Colonic mucosa (tissue), 4 donors: ENCODE results near the gene ZFHX3. TPM values are rescaled to one million over a fixed set of nuclear protein-coding genes. Genes with fewer than 3 reads are reported as not detected.
A peak's percentile ranks its signal among the peaks of the same experiment; 100 is the strongest.

Source experiments
- DNase-seq: peaks from one replicate; pipeline ENCODE4 v3.0.0-alpha.2; 2020
- H3K27ac ChIP-seq: fragments of 200-600 bp; one replicate; pipeline ENCODE4 v1.8.0; 2021
- H3K27me3 ChIP-seq: fragments of 200-600 bp; one replicate; pipeline ENCODE4 v1.8.0; 2021
- H3K36me3 ChIP-seq: fragments of 200-600 bp; one replicate; pipeline ENCODE4 v1.8.0; 2021
- H3K4me1 ChIP-seq: fragments of 200-600 bp; one replicate; pipeline ENCODE4 v1.8.0; 2021; ENCODE audit warnings: mild to moderate bottlenecking
- H3K4me3 ChIP-seq: fragments of 200-600 bp; one replicate; pipeline ENCODE4 v1.8.0; 2021
- H3K9ac ChIP-seq, 2 donors: one replicate each; pipeline ENCODE4 v1.7.0; 2013; ENCODE audit warnings: control low read depth in 2 of 2, low read depth in 2 of 2, low read length in 2 of 2
- H3K9me3 ChIP-seq: fragments of 200-600 bp; one replicate; pipeline ENCODE4 v1.8.0; 2021
- intact Hi-C: fragments of 100-400 bp; cut with DNase I; formaldehyde crosslinking; loops from one replicate; pipeline ENCODE4 v1.14.1; 2022
- total RNA-seq, 2 donors: library from RNA; stranded (reverse); fragmentation: NEBNext Ultra II Directional in 1 of 2; extraction: Animal tissue kit (Norgen Biotek cat#: 25700) in 1 of 2; gene quantifications; one replicate each; pipeline ENCODE4 v1.2.1, GENCODE V29; 2021
- TF ChIP-seq, protein P1 (sequence below): fragments of 200-600 bp; IDR thresholded peaks from one replicate; pipeline ENCODE4 v1.8.0; 2022; ENCODE audit warnings: antibody characterized with exemption, mild to moderate bottlenecking
- donor health status: healthy.
- donor health status: DM: no; HTN: no; CAD: no.
- donor health status: DM: no; HTN: no; CAD: no.

Gene ZFHX3
- total RNA-seq, 2 donors from 2014 or later, result 10.5 to 12.8 TPM

DNA sequence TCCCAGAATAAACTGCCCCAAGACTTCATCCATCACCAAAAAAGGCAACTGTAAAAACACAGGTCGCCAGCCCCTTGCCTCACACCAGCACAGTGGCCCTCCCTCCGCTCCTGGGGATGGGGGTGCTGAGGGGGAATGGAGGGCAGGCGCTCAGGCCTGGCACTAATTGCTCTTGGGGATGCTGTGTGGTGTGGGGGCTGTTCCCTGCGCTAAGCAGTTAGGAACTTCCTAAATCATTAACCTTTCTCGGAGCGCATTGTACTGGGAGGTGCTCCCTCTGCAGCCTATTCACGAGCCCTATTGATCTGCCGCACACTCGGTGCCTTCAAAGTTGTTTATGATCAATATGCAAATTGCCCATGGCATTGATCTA lies 199.9 kb downstream of the ZFHX3 start:
- Histone ChIP-seq H3K9me3 (no peaks in the 10 kb centered on the region), H3K27ac (no peak overlapping the region), H3K4me3 (no peak overlapping the region), H3K36me3 (no peaks in the 10 kb centered on the region), H3K4me1 (no peaks in the 10 kb centered on the region), H3K27me3 (no peaks in the 10 kb centered on the region), H3K9ac (no peak overlapping the region)
- intact Hi-C loops, result no loop called here
- TF ChIP-seq, protein P1, sequence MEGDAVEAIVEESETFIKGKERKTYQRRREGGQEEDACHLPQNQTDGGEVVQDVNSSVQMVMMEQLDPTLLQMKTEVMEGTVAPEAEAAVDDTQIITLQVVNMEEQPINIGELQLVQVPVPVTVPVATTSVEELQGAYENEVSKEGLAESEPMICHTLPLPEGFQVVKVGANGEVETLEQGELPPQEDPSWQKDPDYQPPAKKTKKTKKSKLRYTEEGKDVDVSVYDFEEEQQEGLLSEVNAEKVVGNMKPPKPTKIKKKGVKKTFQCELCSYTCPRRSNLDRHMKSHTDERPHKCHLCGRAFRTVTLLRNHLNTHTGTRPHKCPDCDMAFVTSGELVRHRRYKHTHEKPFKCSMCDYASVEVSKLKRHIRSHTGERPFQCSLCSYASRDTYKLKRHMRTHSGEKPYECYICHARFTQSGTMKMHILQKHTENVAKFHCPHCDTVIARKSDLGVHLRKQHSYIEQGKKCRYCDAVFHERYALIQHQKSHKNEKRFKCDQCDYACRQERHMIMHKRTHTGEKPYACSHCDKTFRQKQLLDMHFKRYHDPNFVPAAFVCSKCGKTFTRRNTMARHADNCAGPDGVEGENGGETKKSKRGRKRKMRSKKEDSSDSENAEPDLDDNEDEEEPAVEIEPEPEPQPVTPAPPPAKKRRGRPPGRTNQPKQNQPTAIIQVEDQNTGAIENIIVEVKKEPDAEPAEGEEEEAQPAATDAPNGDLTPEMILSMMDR, result no peak
- no peak for DNase-seq

DNA sequence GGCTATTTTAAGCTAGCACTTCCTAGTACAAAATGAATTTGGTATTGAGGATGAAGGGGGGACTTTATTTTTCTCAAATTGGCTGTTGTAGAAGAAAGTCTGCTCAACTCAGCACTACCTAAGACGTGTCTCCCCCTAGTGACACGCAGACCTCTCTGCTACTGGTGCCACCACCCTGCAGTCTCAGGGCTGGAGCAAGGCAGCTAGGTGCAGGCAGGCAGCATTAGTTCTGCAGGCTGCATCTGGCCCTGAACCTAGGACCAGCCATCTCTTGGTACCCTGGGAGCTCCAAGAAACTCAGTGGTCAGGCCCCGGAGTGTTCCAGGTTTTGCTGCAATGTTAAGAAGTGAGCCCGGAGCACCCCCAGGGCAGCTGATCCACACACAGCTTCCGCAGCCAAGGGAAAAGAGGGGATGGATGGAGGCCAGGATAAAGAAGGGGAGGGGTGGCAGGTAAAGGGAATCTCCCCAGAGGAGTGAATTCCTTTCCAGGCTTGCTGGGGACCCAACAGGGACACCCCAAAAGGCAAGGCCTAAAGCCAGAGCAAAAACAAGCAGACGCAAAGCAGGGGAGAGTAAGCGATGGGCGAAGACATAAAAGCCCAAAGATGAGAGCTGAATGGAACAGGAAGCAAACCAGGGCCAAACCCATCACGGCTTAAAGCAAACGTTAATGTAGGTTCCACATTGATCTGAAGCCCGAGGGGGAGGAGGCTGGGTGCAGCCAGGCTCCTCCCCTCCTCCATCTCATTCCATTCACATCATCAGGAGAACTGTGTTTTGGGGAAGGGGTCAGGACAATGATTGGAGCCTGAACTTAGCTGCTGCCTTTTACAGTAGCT lies 200.5 kb downstream of the ZFHX3 start:
- Histone ChIP-seq H3K9me3 (no peaks in the 10 kb centered on the region), H3K9ac (no peak overlapping the region), H3K4me1 (no peaks in the 10 kb centered on the region), H3K27ac (no peak overlapping the region), H3K4me3 (no peak overlapping the region), H3K36me3 (no peaks in the 10 kb centered on the region), H3K27me3 (no peaks in the 10 kb centered on the region)
- TF ChIP-seq, protein P1, result peak; percentile 22
- intact Hi-C loops, result no loop called here
- no peak for DNase-seq

DNA sequence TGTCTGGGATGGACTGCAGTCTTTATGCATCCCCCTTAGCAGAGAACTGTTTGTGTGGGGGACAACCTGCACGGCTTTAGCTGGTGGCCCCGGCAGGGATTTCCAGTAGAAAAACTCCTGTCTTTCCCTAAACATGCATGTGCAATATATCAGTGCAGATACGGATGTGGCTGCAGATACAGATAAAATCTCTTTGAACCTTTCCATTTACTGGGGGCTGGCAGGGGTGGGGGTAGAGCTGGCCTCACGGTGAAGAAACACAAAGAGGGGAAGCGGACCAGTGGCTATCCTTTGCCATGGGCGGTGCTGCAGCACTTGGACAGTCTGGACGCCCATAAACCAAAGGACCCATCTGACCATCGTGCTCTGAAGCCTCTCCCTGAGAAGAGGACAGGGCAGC lies 201.3 kb downstream of the ZFHX3 start:
- Histone ChIP-seq H3K4me1 (no peaks in the 10 kb centered on the region), H3K9ac (no peak overlapping the region), H3K27ac (no peak overlapping the region), H3K4me3 (no peak overlapping the region), H3K9me3 (no peaks in the 10 kb centered on the region), H3K27me3 (no peaks in the 10 kb centered on the region), H3K36me3 (no peaks in the 10 kb centered on the region)
- DNase-seq, result no peak
- intact Hi-C loops, result no loop called here
- TF ChIP-seq, protein P1, result no peak

DNA sequence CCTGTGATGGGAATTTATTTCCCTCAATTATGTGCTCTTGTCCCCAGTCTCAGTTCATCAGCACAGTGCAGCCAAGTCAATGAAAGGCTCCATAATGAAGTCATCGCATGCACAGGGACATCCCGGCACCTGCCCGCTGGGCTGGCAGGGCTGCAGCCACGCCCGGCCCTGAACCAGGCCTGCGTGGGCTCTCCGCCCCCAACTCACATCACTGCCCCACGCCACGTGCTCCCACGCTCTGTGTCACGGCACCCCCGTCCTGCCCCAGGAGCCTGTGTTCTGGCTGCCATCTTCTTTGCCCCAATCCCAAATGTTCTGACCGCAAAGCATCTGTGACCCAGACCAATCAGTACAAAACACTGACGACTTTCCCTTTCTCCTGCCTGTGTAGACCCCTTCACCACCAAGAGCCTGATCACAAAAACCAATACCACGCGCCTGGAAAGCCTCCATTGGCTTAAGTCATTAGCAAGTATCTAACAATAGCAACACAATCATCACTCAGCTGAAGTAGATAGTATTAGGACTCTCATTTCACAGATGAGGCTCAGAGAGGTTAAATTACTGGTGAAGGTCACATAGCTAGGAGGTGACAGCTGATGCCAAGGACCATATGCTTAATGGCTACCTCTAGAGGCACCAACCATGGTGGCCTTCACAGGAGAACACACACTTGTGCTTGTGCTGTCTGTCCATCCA lies 202.5 kb downstream of the ZFHX3 start:
- intact Hi-C loops, result no loop called here
- H3K4me1 ChIP-seq, result no peaks in the 10 kb centered on the region

DNA sequence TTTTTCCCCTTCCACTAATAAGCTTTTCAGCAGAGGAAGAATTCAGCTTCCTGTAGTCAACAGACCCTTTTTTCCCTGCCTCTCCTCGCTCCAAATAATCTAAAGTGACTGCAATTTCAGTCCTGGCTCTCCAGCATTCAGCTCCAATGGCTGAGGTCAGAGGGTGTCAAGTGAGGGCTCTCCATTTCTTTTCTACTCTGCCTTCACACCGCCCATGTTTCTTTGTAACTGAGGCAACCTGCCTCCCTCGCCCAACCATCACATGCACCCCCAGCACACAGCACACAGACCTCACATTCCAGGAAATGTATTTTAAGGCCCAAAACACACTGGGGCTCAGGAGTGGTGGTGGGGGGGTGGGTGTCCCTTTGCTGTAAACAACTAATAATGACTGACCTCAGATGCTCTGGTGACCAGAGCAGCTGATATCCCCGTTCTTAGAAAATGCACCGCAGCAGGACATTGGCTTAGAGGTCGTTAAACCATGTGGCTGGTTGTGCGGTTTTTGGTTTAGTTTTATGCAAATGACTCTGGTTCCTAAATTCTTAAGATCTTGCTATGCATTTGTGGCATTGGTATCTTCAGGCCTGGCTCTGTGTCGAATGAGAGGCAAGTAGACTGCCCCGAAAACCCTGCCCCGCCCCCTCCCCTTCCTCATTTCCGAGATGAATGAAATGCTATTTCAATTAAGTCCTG lies 203.6 kb downstream of the ZFHX3 start:
- no peak for DNase-seq
- H3K4me1 ChIP-seq, result no peaks in the 10 kb centered on the region
- no peaks in the 10 kb centered on the region for H3K36me3 ChIP-seq
- H3K9me3 ChIP-seq, result no peaks in the 10 kb centered on the region
- intact Hi-C loops, result no loop called here
- H3K27ac ChIP-seq, result no peak overlapping the region
- TF ChIP-seq, protein P1, result no peak
- no peak overlapping the region for H3K9ac ChIP-seq
- no peaks in the 10 kb centered on the region for H3K27me3 ChIP-seq
- no peak overlapping the region for H3K4me3 ChIP-seq

More for the DNA sequence above, 202.5 kb downstream of the ZFHX3 start:
- no peaks in the 10 kb centered on the region for H3K27me3 ChIP-seq
- no peak for DNase-seq
- no peak overlapping the region for H3K9ac ChIP-seq
- H3K27ac ChIP-seq, result no peak overlapping the region
- no peaks in the 10 kb centered on the region for H3K36me3 ChIP-seq
- no peaks in the 10 kb centered on the region for H3K9me3 ChIP-seq
- TF ChIP-seq, protein P1, result no peak
- no peak overlapping the region for H3K4me3 ChIP-seq
